ENCODE measurements around the gene UBAP1L.

Gene UBAP1L

DNA sequence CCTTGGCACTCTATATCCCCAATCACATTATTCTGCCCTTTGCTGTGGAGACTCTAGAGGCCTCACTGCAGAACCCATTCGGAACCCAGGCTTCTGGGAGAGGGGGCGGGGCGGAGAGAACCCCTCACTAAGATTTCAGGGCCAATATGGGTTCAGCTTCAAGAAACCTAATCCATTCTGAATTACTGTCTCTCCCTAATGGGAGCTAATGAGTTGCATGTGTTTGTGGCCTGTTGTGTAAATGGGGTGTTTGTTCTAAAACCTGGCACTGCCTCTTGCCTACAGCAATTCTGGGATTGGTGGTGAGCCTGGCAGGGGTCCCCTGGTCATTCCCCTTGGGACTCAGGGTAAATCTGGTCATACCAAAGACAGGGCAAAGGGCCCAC lies 46.6 kb downstream of the UBAP1L start:
- FAIRE-seq (no peak), DNase-seq (ENCODE audit: extremely low spot score, insufficient read length, low read depth) (no peak)

DNA sequence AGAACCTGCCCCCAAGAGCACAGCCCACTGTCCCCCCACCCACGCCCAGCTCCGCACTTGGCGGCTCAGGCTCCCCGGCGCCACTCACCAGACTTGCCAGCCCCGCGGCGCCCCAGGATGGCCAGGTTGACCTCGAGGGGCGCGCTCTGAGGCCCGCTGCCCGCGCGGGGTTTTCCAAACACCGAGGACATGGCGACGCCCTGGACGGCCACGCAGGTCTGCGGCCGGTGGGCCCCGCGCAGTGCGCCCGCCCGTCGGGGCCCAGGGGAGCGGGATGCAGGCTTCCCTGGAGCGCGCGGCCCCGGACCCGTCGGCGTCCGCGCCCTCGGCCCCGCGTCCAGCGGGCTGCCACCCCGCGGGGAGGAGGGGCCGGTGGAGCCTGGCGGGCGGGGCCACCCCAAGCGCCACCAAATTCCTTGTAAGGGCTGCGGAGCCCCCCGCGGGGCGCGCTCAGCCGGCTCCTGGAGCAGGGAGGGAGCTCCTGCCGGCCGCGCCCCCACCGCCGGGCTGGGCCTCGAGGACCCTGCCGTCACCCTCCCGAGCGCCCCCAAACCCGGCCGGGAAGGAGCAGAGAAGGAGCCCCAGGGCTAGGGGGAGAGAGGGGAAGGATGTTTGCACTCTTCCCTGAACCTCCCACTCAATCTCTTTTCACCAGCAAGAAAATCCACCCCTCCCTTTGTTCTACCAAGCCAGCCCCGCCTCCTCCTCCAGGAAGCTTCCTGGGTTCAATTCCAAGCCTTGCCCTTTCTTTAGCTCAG lies 47.2 kb downstream of the UBAP1L start, which contains the start of gene RASL12:
Gene RASL12 (minus strand): TSS at position 347 of the 758 bp plus-strand sequence. CDS start 156 bp downstream, at position 191.
- FAIRE-seq (no peak), DNase-seq (ENCODE audit: extremely low spot score, insufficient read length, low read depth) (no peak)

DNA sequence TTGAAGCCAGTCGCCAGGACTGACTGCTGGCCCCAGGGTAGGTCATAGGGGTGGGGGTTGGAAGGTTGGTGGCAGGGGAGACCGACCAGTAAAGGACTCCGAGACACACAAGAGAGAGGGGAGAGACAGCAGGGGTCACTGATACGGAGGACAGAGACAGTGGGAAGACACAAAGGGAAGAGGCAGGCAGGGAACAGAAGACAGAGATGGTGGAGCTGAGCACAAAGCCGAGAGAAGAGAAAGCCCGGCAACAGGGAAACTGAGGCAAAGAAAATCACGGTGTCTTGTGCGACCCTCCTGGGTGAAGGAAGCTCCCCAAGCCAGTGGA lies 47.7 kb downstream of the UBAP1L start:
- DNase-seq (ENCODE audit: extremely low spot score, insufficient read length, low read depth) (no peak), FAIRE-seq (no peak)

DNA sequence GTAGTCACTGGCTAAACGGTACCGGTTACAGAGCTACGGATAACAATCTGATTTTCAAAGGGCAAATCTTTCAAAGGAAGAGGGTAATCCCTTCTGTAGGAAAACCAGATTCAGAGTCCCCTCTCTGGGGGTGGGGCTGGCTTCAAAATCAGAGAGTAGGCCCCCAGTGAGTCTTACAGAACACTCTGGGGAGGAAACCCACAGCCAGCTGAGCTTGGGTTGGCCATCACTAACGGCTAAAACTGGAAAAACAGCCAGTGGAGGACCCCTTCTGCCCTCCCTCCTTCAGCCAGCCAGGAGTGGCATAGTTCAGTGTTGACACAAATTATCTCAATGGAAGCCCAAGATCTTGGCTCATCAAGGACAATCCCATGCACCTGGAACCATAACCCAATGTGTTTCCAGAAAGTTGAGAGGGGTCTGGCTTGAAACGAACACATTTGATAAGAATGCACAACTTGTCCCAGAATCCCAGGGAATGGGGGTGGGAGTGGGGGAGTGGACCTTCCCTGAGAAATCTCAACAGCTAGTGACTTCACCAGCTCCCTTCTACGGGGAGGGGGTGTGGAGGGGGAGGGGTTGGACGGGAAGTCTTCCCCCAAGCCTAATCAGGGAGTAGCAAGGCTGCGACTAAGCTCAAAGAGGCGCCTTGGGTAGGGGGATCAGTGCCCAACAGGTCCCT lies 48.2 kb downstream of the UBAP1L start:
- DNase-seq (ENCODE audit: extremely low spot score, insufficient read length, low read depth): no peak
- no peak for FAIRE-seq

DNA sequence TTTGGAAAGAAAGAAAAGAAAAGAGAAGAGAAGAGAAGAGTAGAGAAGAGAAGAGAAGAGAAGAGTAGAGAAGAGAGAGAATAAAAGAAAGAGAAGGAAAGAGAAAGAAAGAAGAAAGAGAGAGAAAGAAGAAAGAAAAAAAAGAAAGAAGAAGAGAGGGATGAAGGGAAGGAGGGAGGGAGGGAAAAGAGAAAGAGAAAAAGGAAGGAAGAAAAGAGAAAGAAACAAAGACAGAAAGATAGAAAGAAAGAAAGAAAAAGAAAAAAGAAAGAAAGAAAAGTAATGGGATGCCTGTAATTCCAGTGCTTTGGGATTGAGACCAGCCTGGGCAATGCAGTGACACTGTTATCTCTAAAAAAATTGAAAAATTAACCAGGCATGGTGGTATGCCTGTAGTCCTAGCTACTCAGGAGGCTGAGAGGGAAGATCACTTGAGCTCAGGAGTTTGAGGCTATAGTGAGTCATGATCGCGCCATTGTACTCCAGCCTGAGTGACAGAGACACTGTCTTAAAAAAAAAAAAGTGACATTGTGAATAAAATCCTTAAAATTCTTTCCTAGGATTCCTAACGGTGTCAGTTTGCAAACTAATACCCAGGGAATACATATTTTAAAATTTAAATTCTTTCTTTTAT lies 48.9 kb downstream of the UBAP1L start:
- FAIRE-seq (no peak), DNase-seq (ENCODE audit: extremely low spot score, insufficient read length, low read depth) (no peak)

DNA sequence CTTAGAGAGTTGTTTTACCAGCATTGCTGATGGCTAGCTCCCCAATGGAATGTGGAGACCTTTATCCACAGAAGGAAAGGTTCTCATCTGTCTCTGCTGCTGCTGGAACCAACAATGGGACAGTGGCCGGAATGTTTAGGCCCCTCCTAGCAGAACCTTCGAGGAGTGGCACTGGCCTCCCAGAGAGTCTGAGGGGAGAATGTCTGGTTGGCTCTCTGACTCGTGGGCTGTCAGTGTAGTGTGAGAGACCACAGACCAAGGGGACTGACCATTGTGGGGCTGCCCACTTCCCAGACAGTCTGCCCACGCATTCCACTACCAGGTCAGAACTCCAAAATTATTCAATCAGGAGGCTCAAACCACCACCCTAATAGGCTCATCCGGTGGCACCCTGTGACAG lies 52.3 kb downstream of the UBAP1L start:
- FAIRE-seq (no peak), DNase-seq (ENCODE audit: extremely low spot score, insufficient read length, low read depth) (no peak)

DNA sequence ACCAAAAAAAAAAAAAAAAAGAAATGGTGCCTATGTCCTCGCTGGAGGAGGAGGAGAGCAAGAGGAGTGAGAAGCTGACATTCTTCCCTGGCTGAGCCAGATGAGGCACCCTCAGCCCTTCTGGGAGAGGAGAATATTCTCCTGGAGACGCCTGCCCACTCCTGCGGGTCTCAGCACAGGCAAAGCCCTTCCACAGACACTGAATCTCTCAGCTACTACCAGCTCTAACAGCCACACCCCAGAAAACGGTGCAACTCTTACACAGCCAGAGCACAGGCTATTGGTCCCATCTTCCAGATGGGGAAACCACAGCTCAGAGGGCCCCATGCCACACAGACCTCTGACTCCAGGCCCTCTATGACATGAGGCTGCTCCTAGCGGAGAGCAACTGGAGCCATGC lies 52.9 kb downstream of the UBAP1L start:
- FAIRE-seq: no peak
- no peak for DNase-seq (ENCODE audit: extremely low spot score, insufficient read length, low read depth)

DNA sequence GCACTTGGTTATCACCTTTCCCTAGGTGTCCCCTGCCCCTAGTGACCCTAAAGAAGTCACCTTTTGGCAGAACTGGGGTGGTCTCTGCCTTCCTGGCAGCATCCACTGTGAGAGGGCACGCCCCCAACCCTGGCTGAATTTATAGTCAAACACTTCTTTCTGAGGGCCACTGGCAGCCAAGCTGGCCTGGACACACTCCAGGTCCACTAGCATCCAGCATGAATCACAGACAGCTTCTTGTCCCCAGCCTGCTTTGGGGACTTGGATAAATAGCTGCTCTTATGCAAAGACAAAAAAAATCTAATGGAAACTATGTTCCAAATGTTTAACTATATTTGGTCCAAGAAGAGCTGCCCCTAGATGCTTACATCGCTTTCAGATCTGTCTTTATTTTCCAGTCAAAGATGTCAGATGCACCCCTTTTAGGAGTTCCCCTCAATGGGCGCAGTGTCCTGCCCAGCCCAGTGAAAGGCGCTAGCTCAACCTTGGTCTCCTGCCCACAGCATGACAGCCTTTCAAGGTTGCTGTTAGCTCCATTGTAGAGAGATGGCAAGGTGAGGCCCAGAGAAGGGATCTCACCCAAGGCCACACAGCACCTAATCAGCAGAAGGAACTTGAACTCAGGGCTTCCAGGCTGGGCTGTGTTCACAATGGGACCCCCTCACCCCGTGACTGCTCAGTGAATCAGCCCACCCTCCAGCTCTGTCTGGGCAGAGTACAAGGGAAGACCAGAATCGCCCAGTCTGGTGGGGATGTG lies 54.2 kb downstream of the UBAP1L start:
- DNase-seq (ENCODE audit: extremely low spot score, insufficient read length, low read depth): no peak
- no peak for FAIRE-seq

DNA sequence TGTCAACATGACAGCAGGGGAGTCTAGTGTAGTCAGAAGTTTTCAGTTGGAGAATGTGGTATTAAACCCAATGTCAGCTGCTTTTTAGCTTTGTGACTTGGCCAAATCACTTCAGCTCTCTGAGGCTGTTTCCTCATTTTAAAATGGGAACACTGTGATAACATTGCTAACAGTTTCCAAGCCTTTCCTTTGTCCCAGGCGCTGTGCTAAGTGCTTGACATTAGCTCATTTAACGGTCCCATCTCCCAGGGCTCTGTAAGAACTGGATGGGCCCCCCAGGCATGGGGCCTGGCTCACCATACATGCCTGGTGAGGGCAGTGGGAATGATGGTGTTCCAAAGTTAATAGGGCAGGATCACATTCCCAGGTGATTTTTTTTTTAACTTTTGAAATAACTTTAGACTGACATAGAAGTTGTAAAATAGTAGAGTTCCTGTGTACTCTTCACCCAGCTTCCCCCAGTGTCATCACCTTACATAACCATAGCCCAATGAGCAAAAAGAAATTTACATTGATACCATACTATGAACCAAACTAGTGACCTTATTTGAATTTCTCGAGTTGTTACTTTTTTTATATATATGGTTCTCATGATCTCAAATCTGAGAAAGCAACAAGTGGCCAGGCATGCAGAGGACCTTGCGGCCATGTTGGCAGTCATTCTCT lies 54.9 kb downstream of the UBAP1L start:
- DNase-seq (ENCODE audit: extremely low spot score, insufficient read length, low read depth): no peak
- FAIRE-seq: no peak

DNA sequence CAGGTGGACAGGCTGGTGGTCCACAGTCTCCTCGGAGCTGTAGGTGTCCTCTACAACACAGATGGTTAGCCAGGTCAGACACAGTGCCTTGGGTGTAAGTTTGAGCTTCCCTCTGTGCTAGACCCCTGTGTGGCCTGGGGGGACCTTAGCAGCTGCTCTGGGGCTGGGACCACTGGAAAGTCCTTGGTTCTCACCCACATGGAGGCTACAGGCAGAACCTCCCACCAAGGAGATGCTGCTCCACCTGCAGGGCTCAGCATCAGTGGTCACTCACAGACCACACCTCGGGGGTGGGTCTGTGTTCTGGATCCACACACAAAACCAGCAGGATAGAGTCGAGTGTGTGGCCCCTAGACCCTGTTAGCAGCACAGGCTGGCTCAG lies 55.6 kb downstream of the UBAP1L start:
- no peak for FAIRE-seq
- no peak for DNase-seq (ENCODE audit: extremely low spot score, insufficient read length, low read depth)

DNA sequence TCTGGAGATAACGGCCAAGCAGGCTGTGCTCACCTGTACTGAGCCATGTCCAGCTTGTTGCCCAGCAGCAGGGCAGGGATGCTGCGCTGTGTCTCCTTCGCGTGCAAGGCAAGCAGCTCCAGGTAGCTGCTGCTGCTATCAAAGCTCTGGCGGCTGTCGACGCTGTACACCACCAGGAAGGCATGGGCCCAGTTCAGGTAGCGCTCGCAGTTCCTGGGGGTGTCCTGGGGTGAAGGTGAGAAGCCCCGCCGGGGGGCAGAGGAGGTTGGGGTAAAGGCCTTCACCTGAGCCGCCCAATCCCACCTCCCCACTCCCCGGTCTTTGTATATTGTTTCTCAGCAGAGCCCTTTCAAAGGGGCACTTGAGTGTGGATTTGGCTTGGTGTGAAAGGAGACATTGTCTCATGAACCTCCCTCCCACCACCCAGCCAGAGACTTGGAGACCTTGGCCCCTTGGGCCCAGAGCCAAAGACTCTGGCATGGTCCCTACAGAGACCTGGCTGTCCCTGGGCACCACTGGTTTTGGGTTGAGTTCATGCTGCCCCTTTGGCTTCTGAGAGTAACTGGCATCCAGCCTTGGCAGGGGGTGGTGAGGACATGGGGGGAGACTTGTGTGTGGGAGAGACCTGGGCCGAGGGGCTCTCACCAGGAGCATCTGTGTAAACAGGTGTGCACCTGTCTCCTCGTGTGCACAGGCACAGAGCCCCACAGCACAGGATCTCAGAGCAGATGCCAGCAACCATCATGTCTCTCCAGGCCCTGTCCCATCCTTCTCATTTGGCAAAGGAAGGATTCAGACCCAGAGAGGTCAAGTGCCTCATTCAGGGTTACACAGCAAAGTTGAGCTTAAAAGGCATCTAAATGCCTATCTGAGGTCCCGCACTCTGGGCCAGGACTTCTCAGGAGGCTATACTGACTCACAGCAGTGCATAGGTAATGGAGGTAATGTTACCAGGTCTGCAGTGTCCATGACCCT lies 56.3 kb downstream of the UBAP1L start:
- no peak for DNase-seq (ENCODE audit: extremely low spot score, insufficient read length, low read depth)
- FAIRE-seq: no peak

DNA sequence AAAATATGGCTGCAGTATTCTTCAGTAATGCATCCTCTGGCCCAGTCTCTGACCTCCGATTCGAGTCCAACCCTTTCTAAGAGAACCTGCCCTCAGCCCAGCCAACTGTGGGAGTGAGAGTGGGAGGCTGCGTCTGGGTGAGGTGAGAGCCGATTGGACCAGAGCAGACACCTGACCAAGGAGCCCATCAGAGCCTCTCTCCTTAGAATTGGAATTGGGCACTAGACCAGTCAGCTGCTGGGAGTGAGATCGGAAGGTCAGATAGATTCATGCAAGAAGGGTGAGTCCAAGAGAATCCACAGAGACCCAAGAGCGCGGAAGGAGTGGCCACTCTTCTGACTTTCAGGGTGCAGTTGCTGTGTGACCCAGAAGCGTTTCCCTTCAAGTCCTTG lies 57.5 kb downstream of the UBAP1L start:
- DNase-seq (ENCODE audit: extremely low spot score, insufficient read length, low read depth) (no peak), FAIRE-seq (no peak)

DNA sequence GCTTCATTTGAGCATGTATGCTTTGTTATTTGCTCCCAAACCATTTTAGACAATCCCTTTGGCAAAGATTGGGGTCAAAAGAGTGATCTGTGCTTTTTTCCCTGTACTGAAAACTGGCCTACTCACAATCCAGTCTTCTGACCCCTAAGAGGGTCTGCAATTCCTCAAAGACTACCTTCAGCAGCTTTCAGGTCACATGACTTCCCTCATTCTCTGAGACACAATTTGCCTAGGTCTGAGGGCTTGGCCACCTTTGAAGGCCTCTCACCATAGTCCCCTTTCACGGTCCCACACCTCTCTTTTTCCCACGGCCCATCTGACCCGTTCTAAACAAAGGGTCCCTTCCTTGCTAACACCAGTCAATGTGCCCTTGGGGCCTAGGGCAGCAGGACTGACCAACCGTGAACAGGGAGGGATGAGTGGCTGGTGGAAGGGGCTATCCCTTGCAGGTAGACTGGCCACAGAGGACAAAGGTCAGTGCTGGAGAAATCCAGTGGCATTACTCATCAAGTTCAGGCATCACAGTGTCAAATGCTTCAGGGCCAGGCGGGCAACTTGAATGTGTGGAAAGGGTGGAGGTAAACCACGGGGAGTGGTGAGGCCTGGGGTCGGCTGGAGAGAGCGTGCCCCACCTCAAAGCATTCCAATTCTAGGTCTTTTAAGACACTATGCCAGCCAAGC lies 58.0 kb downstream of the UBAP1L start:
- FAIRE-seq (no peak), DNase-seq (ENCODE audit: extremely low spot score, insufficient read length, low read depth) (no peak)

DNA sequence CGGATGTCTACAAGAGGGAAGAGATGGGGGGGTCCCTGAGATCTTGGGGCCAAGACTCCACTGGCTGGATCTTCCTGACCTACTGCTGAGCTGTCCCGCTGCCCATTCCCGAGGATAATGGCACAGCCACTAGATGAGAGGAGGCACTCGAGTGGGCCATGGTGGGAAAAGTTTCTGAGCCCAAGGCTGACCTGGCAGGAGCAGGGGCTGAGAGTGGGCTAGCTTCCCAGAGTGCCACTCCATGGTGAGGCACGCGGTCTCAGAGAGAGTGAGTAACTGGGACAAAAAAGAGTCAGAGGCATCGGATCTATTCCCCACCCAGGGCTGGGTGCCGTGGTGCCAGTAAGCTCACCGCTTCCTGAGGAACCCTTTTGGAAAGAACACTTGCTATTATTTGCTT lies 58.9 kb downstream of the UBAP1L start:
- no peak for FAIRE-seq
- DNase-seq (ENCODE audit: extremely low spot score, insufficient read length, low read depth): no peak

DNA sequence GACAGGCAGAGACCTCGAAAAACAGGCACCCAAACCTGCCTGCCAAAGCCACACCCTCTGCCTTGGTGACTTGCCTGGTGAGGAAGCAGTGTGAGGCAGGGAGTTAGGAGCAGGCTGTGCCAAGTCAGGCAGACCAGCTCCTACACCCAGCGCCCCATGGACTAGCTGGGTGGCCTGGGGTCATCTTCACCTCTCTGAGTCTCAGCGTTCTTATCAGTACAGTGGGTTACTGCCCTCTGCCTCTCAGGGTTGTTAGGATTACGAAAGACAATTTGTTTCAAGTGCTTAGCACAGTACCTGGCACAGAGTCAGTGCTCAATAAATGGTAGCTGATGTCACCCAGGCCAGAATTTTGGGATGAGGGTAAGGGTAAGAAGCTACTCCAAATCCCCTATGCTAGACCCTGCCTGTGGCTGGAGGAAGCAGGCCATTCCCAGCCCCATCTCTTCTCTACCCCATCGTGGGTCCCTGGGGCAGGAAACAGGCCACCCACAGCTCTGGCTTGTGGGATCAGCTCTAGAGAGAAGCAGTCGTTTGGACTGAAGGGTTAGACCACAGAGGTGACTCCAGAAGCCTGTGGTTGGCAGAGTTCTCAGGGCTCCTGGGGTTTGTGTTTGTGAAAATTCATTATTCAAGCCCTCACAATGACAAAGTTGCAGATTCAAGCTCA lies 59.7 kb downstream of the UBAP1L start:
- no peak for FAIRE-seq
- DNase-seq (ENCODE audit: extremely low spot score, insufficient read length, low read depth): no peak

DNA sequence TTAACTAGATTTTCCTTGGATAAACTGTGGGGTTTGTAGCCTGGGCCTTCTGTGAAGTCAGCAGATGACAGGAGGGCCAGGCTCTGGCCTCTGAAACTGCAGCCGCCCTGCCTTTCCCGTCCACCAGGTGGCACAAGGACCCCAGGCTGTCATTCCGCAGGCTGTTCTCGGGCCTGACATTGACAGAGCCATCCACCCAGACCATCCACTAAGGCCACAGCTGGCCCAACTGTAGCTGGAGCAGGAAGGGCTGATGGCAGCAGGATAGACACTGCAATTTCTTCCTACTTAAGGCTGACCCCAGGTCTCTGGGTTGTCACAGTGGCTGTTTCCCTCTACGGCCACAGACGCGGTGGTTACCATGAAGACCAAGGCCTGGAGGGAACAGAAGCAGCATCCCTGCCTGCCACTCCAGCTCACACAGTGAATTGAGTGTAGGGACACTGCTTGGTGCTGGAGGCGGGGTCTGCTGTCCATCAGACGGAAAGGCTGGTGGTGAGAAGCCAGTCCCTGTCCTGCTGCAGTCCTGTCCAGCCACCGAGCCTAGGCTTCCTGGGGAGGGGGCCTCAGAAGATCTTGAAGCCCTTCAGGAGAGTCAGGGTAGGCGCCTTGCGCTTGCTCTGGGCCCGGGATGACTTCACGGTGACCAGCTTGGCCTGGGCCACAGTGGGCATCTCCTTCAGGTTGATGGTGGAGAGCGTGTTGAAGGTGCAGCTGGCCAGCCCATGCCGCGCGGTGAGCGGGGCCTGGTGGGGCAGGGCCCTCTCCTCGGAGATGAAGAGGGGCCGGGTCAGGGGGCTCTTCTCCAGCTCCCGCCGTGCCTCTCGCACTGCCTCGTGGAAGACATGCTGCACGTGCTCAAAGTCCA lies 60.4 kb downstream of the UBAP1L start:
- peak; percentile 83 for FAIRE-seq
- DNase-seq (ENCODE audit: extremely low spot score, insufficient read length, low read depth): peak; percentile 68

DNA sequence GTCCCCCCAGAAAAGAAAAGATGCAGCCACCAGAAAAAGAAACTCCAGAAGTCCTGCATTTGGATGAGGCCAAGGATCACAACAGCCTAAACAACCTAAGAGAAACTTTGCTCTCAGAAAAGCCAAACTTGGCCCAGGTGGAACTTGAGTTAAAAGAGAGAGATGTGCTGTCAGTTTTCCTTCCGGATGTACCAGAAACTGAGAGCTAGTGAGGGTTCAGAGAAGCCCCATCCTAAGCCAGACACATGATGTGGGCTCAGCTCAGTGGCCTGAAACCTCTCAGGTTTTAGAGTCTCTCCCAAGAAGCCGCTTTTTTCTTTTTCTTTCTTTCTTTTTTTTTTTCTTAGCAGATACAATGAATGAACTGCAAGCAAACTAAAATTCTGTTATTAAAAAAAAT lies 62.0 kb downstream of the UBAP1L start:
- FAIRE-seq: no peak
- DNase-seq (ENCODE audit: extremely low spot score, insufficient read length, low read depth): no peak
